HEK293T (cell line): Measurements from ENCODE around the gene PYGM.

ENCODE experiments used
- CTCF ChIA-PET: fragments of 350-600 bp; formaldehyde crosslinking; extraction: SDS; loops from one replicate; lab custom pipeline; 2021; ENCODE audit warnings: antibody characterized with exemption, inconsistent platforms; lab: Yijun Ruan, JAX
- POLR2A ChIA-PET: fragments of 350-600 bp; formaldehyde crosslinking; extraction: SDS; loops from one replicate; lab custom pipeline; 2020; ENCODE audit warnings: antibody characterized with exemption, inconsistent platforms; lab: Yijun Ruan, JAX
- DNase-seq: peaks from one replicate; pipeline ENCODE4 v3.0.0; 2012; ENCODE audit warnings: mixed read lengths; ENCODE audit errors: extremely low spot score
- ARNT ChIP-seq: fragments of 450-650 bp; IDR thresholded peaks from 2 replicates; pipeline ENCODE4 v1.6.1; 2017; ENCODE audit warnings: mild to moderate bottlenecking
- BHLHE40 ChIP-seq: fragments of 450-650 bp; IDR thresholded peaks from 2 replicates; pipeline ENCODE4 v1.6.1; 2016; ENCODE audit warnings: mild to moderate bottlenecking, moderate library complexity, borderline replicate concordance
- CTBP1 ChIP-seq: fragments of 450-650 bp; IDR thresholded peaks from 2 replicates; pipeline ENCODE4 v1.6.1; 2016; ENCODE audit warnings: borderline replicate concordance
- ELF4 ChIP-seq: fragments of 450-650 bp; IDR thresholded peaks from 2 replicates; pipeline ENCODE4 v1.6.1; 2017; ENCODE audit warnings: antibody characterized with exemption
- FOXA1 ChIP-seq: fragments of 450-650 bp; IDR thresholded peaks from 2 replicates; pipeline ENCODE4 v1.6.1; 2016; ENCODE audit warnings: mild to moderate bottlenecking
- FOXK2 ChIP-seq: fragments of 450-650 bp; IDR thresholded peaks from 2 replicates; pipeline ENCODE4 v1.6.1; 2016; ENCODE audit warnings: mild to moderate bottlenecking
- FOXM1 ChIP-seq: fragments of 450-650 bp; IDR thresholded peaks from 2 replicates; pipeline ENCODE4 v1.6.1; 2017; ENCODE audit warnings: mild to moderate bottlenecking, borderline replicate concordance
- HDGF ChIP-seq: fragments of 450-650 bp; IDR thresholded peaks from 2 replicates; pipeline ENCODE4 v1.6.1; 2017; ENCODE audit warnings: antibody characterized with exemption, borderline replicate concordance
- L3MBTL2 ChIP-seq: fragments of 450-650 bp; conservative IDR thresholded peaks from 2 replicates; pipeline ENCODE4 v1.6.1; 2016; ENCODE audit warnings: mild to moderate bottlenecking
- LEF1 ChIP-seq: fragments of 450-650 bp; IDR thresholded peaks from 2 replicates; pipeline ENCODE4 v1.6.1; 2017; ENCODE audit warnings: mild to moderate bottlenecking, borderline replicate concordance
- NFRKB ChIP-seq: fragments of 450-650 bp; IDR thresholded peaks from 2 replicates; pipeline ENCODE4 v1.6.1; 2016; ENCODE audit warnings: mild to moderate bottlenecking, moderate library complexity
- PKNOX1 ChIP-seq: fragments of 450-650 bp; IDR thresholded peaks from 2 replicates; pipeline ENCODE4 v1.6.1; 2016
- SP1 ChIP-seq: fragments of 450-650 bp; IDR thresholded peaks from 2 replicates; pipeline ENCODE4 v1.6.1; 2017
- SUZ12 ChIP-seq: fragments of 450-650 bp; IDR thresholded peaks from 2 replicates; pipeline ENCODE4 v1.6.1; 2016; ENCODE audit warnings: mild to moderate bottlenecking
- TARDBP ChIP-seq: fragments of 450-650 bp; IDR thresholded peaks from 2 replicates; pipeline ENCODE4 v1.6.1; 2016
- ZNF384 ChIP-seq: fragments of 450-650 bp; IDR thresholded peaks from 2 replicates; pipeline ENCODE4 v1.6.1; 2016

The PYGM gene

DNA sequence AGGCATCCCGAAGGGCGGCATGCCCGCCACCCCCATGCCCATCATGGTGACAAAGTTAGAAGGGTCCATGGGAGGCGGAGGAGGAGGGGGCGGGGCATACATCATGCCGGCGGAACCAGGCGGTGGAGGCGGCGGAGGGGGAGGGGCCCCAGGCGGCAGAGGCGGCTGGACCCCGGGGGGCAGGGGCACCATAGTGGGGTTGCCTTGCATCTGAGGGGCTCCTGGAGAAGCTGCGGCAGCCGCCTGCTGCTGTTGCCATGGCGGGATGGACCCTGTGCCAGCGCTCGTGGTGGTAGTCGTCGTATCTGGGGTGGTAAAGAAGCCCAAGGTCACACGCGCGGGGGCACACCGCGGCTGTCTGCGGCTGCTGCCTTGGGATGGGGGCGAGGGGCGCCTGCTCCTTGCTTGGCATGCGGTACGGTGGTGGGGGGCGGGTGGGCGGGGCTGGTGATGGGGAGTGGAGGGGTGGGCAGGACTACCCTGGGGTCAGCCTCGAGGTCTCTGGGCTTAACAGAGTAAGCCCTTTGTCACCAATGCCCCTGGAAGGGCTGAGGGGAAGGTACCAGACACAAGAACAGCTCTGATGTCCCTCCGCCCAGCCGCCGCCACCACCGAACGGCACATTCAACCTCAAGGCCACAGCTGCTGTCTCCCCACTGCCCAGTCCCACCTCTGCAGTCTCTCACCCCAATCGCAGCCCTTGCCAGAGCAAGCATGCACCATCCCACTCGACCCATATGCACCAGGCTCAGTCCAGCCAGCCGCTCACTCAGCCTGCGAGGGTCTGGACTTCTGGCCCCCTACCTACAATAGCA, 6.3 kb upstream of the PYGM start:
- POLR2A ChIA-PET = no interaction called here
- TF ChIP-seq CTBP1 (no peak), FOXM1 (no peak), SUZ12 (no peak), ELF4 (no peak), ZNF384 (no peak), SP1 (no peak), ARNT (no peak), TARDBP (no peak), HDGF (no peak), FOXK2 (no peak), BHLHE40 (no peak), NFRKB (no peak)
- no peak for DNase-seq
- CTCF ChIA-PET = interaction anchor here (0.6 kb wide), 1 partner anchor 87 kb away, joined by 3 read pairs; no protein-coding TSS in a partner anchor

DNA sequence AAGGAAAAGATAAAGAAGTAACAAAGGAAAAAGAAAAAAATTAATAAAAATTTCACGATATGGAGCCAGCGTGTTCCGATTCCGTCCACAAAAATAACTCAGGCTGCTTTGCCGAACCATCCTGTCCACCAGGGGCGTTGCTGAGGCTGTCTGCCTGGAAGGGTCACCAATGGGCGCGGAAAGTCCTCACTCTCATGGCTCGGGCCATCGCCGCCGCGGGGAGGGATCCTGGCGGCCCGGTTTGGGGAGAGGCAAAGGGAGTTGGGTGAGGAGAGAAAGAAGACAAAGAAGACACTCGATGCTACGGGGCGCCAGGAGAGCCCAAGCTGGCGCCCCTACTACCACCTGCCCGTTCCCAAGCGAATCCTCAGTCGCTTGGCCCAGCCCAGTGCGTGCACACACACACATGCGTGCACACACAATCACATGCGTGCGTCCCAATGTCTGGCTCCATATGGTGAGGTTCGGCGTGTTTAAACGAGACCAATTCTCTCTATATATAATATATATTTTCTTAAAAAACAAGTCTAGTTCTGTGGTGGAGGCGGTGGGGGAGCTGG, 5.6 kb upstream of the PYGM start:
- CTCF ChIA-PET = interaction anchor here (0.6 kb wide), 1 partner anchor 88 kb away, joined by 3 read pairs; no protein-coding TSS in a partner anchor
- POLR2A ChIA-PET = interaction anchor here (2.0 kb wide), 1 partner anchor 13 kb away, joined by 11 read pairs; the partner anchor contains the start of gene SF1
- no peak for TF ChIP-seq NFRKB
- TF ChIP-seq TARDBP = no peak
- no peak for TF ChIP-seq ELF4
- TF ChIP-seq ARNT = no peak
- TF ChIP-seq SUZ12 = no peak
- TF ChIP-seq ZNF384 = no peak
- TF ChIP-seq LEF1 = no peak
- no peak for TF ChIP-seq L3MBTL2
- TF ChIP-seq FOXM1 = no peak
- TF ChIP-seq BHLHE40 = no peak
- no peak for TF ChIP-seq PKNOX1
- TF ChIP-seq FOXA1 = no peak
- no peak for DNase-seq

- no peak for DNase-seq
- POLR2A ChIA-PET = interaction anchor here (2.0 kb wide), 1 partner anchor 14 kb away, joined by 11 read pairs; the partner anchor contains the start of gene SF1
- no peak for TF ChIP-seq LEF1
- TF ChIP-seq CTBP1 = no peak
- no peak for TF ChIP-seq ELF4
- TF ChIP-seq ARNT = no peak
- no peak for TF ChIP-seq PKNOX1
- TF ChIP-seq L3MBTL2 = no peak
- no peak for TF ChIP-seq FOXK2
- TF ChIP-seq SUZ12 = no peak
- no peak for TF ChIP-seq HDGF
- CTCF ChIA-PET = no interaction called here
Measured at GRCh38 chr11:64764753-64765152, 5.0 kb upstream of the PYGM start.

- CTCF ChIA-PET = no interaction called here
- DNase-seq = no peak
- TF ChIP-seq SUZ12 (no peak), ELF4 (no peak), BHLHE40 (no peak), NFRKB (no peak), PKNOX1 (no peak), TARDBP (no peak), L3MBTL2 (no peak), SP1 (no peak), HDGF (no peak), FOXM1 (no peak), ZNF384 (no peak), ARNT (no peak), FOXA1 (no peak), LEF1 (no peak), CTBP1 (no peak), FOXK2 (no peak)
- POLR2A ChIA-PET = interaction anchor here (0.8 to 2.0 kb wide), 4 partner anchors 9 to 20 kb away, joined by 3 to 11 read pairs (median 4); partner anchors contain the start of genes RASGRP2 and SF1
Measured at GRCh38 chr11:64764040-64764611, 4.4 kb upstream of the PYGM start.

GRCh38 chr11:64763526-64764039, 3.8 kb upstream of the PYGM start:
- TF ChIP-seq ARNT (no peak), L3MBTL2 (no peak), HDGF (no peak), PKNOX1 (no peak), NFRKB (no peak), ZNF384 (no peak), SUZ12 (no peak), FOXM1 (no peak), SP1 (no peak), BHLHE40 (no peak), ELF4 (no peak), FOXK2 (no peak), CTBP1 (no peak)
- no peak for DNase-seq
- ChIA-PET POLR2A (interaction anchor here (0.5 to 2.0 kb wide), 5 partner anchors 9 to 36 kb away, joined by 3 to 11 read pairs (median 3); partner anchors contain the start of genes RASGRP2 and SF1), CTCF (interaction anchor here (0.8 kb wide), 1 partner anchor 113 kb away, joined by 3 read pairs; no protein-coding TSS in a partner anchor)
